Body of pancreas (tissue), 4 donors: ENCODE data around the gene TOM1L2. TPM values are rescaled to one million over a fixed set of nuclear protein-coding genes. Genes with fewer than 3 reads are reported as not detected.

Experiments used
- ATAC-seq: fragments of 150-250 bp; one replicate; pipeline ENCODE4 v1.9.1; 2016
- DNase-seq, 4 donors: peaks; one replicate each; pipeline ENCODE4 v3.0.0-alpha.2; 2019
- H3K27ac ChIP-seq, 4 donors: fragments of 200-600 bp; sonication (generic); 1 replicate in 3 of 4; 2 replicates in 1 of 4; pipeline versions ENCODE4 v1.5.1 to v1.6.1; 2016 to 2019; ENCODE audit warnings: mild to moderate bottlenecking in 1 of 4, mixed read lengths in 1 of 4, moderate library complexity in 1 of 4
- H3K27me3 ChIP-seq, 2 donors: fragments of 200-600 bp; sonication (generic); one replicate each; pipeline ENCODE4 v1.6.0; 2016; ENCODE audit warnings: mild to moderate bottlenecking in 1 of 2
- H3K36me3 ChIP-seq, 2 donors: fragments of 200-600 bp; sonication (generic); replicated peaks in 1 of 2; 2 replicates each; pipeline ENCODE4 v1.5.1; 2016; ENCODE audit warnings: low read depth in 2 of 2; ENCODE audit not compliant: insufficient read depth in 1 of 2
- H3K4me1 ChIP-seq: fragments of 200-600 bp; sonication (generic); one replicate; pipeline ENCODE4 v1.6.0; 2016
- H3K4me3 ChIP-seq, 2 donors: fragments of 200-600 bp; sonication (generic); 1 replicate in 1 of 2; 2 replicates in 1 of 2; pipeline ENCODE4 v1.5.1; 2016 to 2019
- H3K9me3 ChIP-seq, 3 donors: fragments of 200-600 bp; sonication (generic); 1 replicate in 2 of 3; 2 replicates in 1 of 3; pipeline ENCODE4 v1.5.1; 2016
- CTCF ChIP-seq, 7 experiments: fragments of 450-650 bp in 4 of 7; fragments of 200-600 bp in 3 of 7; sonication (generic) in 3 of 7; IDR thresholded peaks; one replicate each; pipeline ENCODE4 v1.5.1; 2016 to 2019; ENCODE audit warnings: antibody characterized with exemption in 7 of 7
- POLR2A ChIP-seq, 3 donors: fragments of 450-650 bp; IDR thresholded peaks; one replicate each; pipeline ENCODE4 v1.6.1; 2016; ENCODE audit warnings: antibody characterized with exemption in 3 of 3, mild to moderate bottlenecking in 2 of 3
- WGBS, 2 donors: methylation state at CpG; one replicate each; pipeline ENCODE4 v1.1.5; 2017; 5-methylcytosine and 5-hydroxymethylcytosine counted together
- intact Hi-C: fragments of 100-400 bp; cut with DNase I; formaldehyde crosslinking; loops from one replicate; pipeline ENCODE4 v1.15.1; 2023
- total RNA-seq, 2 donors: library from RNA; depleted of rRNA; stranded (reverse); fragments of >200 nt; gene quantifications; one replicate each; pipeline ENCODE4 v1.1.0, GENCODE V29; 2016

Gene TOM1L2
- total RNA-seq, 2 donors from 2014 or later, result 35.9 to 55.8 TPM

- no peaks in the 10 kb centered on the region for H3K9me3 ChIP-seq
- TF ChIP-seq CTCF (IDR thresholded peaks at IDR 0.05) (no peak), POLR2A (IDR thresholded peaks at IDR 0.05) (no peak)
- no peaks in the 10 kb centered on the region for H3K4me1 ChIP-seq
- no peak overlapping the region for H3K4me3 ChIP-seq
- no peaks in the 10 kb centered on the region for H3K27me3 ChIP-seq
- WGBS, 2 donors, result 80 to 85% methylated on average over 6 of the region's 6 CpGs
- intact Hi-C loops, result no loop called here
- H3K27ac ChIP-seq, result no peak overlapping the region
- no peaks in the 10 kb centered on the region for H3K36me3 ChIP-seq
- DNase-seq (peak in 3 of 4 donors; percentile 34 to 51 (median 38)), ATAC-seq (peak; percentile 41)
These were observed 11.2 kb upstream of the TOM1L2 start for GRCh38 chr17:17983376-17983775.

GRCh38 chr17:17982801-17983200, 10.6 kb upstream of the TOM1L2 start:
- no peak for DNase-seq
- H3K27ac ChIP-seq, result no peak overlapping the region
- 88 to 94% methylated on average over 9 of the region's 9 CpGs for WGBS, 2 donors
- intact Hi-C loops, result no loop called here
- H3K36me3 ChIP-seq, result no peaks in the 10 kb centered on the region
- H3K4me3 ChIP-seq, result no peak overlapping the region
- no peaks in the 10 kb centered on the region for H3K4me1 ChIP-seq
- TF ChIP-seq POLR2A (IDR thresholded peaks at IDR 0.05), result no peak
- TF ChIP-seq CTCF (IDR thresholded peaks at IDR 0.05), result no peak
- no peaks in the 10 kb centered on the region for H3K27me3 ChIP-seq
- no peak for ATAC-seq
- no peaks in the 10 kb centered on the region for H3K9me3 ChIP-seq

GRCh38 chr17:17981330-17981729, 9.1 kb upstream of the TOM1L2 start:
- Histone ChIP-seq H3K36me3 (no peaks in the 10 kb centered on the region), H3K4me1 (no peaks in the 10 kb centered on the region), H3K4me3 (no peak overlapping the region), H3K27ac (no peak overlapping the region), H3K9me3 (no peaks in the 10 kb centered on the region), H3K27me3 (no peaks in the 10 kb centered on the region)
- 71 to 88% methylated on average over 5 to 9 of the region's 9 CpGs for WGBS, 2 donors
- DNase-seq (no peak), ATAC-seq (no peak)
- no peak for TF ChIP-seq CTCF (IDR thresholded peaks at IDR 0.05)
- TF ChIP-seq POLR2A (IDR thresholded peaks at IDR 0.05), result no peak
- intact Hi-C loops, result no loop called here

- ATAC-seq (no peak), DNase-seq (no peak)
- WGBS, 2 donors, result 83 to 85% methylated on average over 2 to 3 of the region's 3 CpGs
- TF ChIP-seq CTCF (IDR thresholded peaks at IDR 0.05), result no peak
- TF ChIP-seq POLR2A (IDR thresholded peaks at IDR 0.05), result no peak
- Histone ChIP-seq H3K4me3 (no peak overlapping the region), H3K27me3 (no peaks in the 10 kb centered on the region), H3K4me1 (no peaks in the 10 kb centered on the region), H3K9me3 (no peaks in the 10 kb centered on the region), H3K27ac (no peak overlapping the region), H3K36me3 (no peaks in the 10 kb centered on the region)
- intact Hi-C loops, result no loop called here
These were observed 7.6 kb upstream of the TOM1L2 start for GRCh38 chr17:17979778-17980177.
